Fibroblast of the aortic adventitia (primary cell): ENCODE results near the gene CCDC144A. TPM values are rescaled to one million over a fixed set of nuclear protein-coding genes. Genes with fewer than 3 reads are reported as not detected.
A peak's percentile ranks its signal among the peaks of the same experiment; 100 is the strongest.
"Not testable (repeated sequence)": the region's sequence is repeated elsewhere in the genome, so short reads cannot be mapped to it uniquely, and the experiment has no call there.

ENCODE experiments used
- DNase-seq: peaks from one replicate; pipeline ENCODE4 v3.0.0-alpha.2; 2010; ENCODE audit warnings: low read depth
- H3K4me3 ChIP-seq: 2 replicates; pipeline ENCODE4 v1.5.1; 2011; ENCODE audit warnings: low read depth, mild to moderate bottlenecking, control low read depth, low read length, moderate library complexity
- total RNA-seq: library from RNA; depleted of rRNA; stranded (reverse); fragments of >200 nt; gene quantifications from 2 replicates; pipeline ENCODE4 v1.2.3, GENCODE V29; 2012; ENCODE audit warnings: low replicate concordance
- TF ChIP-seq, protein P1 (sequence below): IDR thresholded peaks from 2 replicates; pipeline ENCODE4 v1.5.1; 2011; ENCODE audit warnings: mild to moderate bottlenecking, low read length, control low read depth, inconsistent platforms; ENCODE audit not compliant: insufficient read depth

CCDC144A gene
- total RNA-seq, 1 donor, result 18.7 TPM

DNA sequence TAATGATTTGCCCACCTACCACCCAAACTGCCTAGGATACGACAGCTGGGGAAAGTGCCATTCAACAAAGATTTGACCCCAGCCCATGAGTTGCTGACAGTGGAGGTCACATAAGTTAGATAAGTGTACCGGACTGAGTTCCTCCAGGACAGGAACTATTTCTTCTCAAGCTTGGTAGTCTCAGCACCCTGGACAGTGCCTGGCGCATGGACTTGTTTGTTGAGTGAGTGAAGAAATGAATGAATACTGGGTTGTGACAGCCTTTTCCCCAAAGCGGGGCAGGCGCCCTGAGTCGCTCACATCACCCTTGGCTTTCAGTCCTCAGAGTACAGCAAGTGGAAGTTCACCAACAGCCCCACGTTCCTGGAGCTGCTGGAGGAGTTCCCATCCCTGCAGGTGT lies 122.1 kb downstream of the CCDC144A start:
- not testable (repeated sequence) for H3K4me3 ChIP-seq
- peak; percentile 20 for DNase-seq

DNA sequence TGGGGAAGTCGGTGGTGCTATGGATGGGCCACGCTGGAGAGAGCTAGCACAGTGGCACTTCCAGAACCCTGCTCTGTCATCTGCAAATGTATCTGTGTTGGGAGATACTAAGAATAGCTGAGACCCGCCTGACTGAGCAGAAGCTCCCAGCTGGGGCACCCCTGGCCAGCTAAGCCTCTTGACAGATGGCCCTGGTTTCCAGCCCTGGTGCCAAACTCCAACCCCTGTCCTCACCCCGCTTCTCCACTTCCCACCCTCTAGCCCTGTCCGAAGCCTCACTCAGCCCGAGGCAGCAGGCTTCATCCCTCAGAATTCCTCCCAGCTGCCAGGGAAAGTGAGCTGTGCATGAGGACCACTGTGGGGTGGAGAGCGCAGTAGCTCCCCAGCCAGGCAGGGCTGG lies 124.4 kb downstream of the CCDC144A start:
- TF ChIP-seq, protein P1, sequence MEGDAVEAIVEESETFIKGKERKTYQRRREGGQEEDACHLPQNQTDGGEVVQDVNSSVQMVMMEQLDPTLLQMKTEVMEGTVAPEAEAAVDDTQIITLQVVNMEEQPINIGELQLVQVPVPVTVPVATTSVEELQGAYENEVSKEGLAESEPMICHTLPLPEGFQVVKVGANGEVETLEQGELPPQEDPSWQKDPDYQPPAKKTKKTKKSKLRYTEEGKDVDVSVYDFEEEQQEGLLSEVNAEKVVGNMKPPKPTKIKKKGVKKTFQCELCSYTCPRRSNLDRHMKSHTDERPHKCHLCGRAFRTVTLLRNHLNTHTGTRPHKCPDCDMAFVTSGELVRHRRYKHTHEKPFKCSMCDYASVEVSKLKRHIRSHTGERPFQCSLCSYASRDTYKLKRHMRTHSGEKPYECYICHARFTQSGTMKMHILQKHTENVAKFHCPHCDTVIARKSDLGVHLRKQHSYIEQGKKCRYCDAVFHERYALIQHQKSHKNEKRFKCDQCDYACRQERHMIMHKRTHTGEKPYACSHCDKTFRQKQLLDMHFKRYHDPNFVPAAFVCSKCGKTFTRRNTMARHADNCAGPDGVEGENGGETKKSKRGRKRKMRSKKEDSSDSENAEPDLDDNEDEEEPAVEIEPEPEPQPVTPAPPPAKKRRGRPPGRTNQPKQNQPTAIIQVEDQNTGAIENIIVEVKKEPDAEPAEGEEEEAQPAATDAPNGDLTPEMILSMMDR, result no peak
- DNase-seq, result no peak
- no peak overlapping the region for H3K4me3 ChIP-seq

DNA sequence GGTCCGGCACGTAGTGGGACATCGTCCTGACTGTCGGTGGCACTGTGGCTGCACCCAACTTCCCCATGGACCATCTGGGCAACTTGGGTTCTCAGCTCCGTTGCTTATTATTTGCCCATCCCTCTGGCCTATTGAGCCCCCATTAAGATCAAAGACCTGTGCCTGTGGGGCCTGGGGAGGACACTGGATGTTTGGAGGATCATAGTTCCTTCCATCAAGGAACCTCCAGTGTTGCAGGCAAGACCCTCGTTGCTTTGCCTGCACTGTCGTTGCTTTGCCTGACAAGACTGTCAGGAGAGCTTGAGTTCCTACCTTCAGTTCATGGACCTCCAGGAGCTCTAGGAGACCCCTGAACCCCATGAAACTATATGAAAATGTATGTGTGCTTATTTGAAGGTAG lies 127.2 kb downstream of the CCDC144A start:
- no peak overlapping the region for H3K4me3 ChIP-seq
- TF ChIP-seq, protein P1, result no peak
- no peak for DNase-seq

DNA sequence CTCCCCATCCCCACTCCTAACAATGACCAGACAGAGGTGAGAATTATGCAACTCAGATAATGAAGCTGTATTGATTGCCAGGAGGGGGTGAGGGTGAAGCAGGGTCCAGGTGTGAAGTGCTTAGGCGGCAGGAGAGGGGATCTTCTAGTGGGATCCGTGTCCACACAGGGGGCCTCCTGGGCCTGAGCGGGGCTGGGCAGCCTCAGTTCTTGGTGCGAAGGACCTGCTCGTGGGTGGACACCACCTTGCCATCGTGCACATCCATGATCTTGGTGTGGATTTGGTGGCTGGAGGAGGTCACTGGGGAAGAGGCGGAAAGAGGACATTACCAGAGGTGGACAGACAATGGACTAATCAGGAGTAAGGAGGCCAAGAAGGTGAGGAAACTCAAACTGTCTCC lies 127.9 kb downstream of the CCDC144A start:
- DNase-seq, H3K4me3 ChIP-seq: not testable (repeated sequence)

DNA sequence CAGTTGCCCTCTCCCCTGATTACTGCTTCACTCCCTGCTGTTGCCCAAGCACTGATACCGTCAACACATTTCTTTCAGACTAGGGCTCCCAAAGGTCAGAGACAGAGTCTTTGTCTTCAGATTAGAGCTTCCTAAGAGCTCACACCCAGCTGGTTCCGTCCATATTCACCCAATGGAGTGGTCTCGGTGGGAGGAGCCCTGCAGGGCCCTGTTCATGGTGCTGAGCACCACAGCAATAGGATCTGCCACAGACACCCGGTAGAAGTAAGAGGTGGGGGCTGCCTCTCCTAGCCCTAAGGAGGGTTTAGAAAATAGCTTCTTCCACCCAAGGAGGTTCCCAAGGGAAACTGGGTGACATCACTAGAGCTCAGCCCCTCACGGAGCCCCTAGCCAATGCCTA lies 128.3 kb downstream of the CCDC144A start:
- DNase-seq, result no peak

DNA sequence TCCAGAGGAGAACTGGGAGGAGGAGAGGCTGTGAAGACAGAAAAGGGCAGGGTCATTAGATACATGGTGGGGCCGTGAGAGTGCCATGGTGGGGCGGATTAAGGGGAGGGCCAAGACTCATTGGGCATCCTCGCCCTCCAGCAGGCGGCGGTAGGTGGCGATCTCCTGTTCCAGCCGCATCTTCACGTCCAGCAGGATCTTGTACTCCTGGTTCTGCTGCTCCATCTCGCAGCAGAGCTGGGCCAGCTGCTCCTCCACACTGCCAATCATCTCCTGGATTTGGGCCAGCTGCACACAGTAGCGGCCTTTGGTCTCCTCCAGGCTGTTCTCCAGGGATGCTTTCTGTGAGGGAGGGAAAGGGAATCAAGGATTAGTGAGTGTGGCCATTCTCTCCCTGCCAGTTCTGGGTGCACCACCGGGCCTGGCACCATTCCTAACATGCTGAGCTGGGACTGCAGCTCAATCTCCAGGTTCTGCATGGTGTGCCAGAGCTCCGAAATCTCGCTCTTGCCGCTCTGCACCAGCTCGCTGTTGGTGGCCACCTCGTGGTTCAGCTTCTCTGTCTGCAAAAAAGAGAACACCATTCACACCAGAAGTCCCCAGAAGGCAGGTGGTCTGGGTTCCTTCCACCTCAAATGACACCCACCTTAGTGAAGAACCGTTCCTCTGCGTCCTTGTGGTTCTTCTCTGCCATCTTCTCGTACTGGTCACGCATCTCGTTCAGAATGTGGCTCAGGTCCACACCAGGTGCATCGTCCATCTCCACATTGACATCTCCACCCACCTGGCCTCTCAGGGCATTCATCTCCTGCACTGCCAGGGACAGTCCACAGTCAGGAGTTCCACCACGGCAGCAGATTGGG lies 129.0 kb downstream of the CCDC144A start:
- no peak overlapping the region for H3K4me3 ChIP-seq
- no peak for DNase-seq
- TF ChIP-seq, protein P1, result no peak

More for the DNA sequence above, 128.3 kb downstream of the CCDC144A start:
- H3K4me3 ChIP-seq, result no peak overlapping the region
- TF ChIP-seq, protein P1, result no peak

DNA sequence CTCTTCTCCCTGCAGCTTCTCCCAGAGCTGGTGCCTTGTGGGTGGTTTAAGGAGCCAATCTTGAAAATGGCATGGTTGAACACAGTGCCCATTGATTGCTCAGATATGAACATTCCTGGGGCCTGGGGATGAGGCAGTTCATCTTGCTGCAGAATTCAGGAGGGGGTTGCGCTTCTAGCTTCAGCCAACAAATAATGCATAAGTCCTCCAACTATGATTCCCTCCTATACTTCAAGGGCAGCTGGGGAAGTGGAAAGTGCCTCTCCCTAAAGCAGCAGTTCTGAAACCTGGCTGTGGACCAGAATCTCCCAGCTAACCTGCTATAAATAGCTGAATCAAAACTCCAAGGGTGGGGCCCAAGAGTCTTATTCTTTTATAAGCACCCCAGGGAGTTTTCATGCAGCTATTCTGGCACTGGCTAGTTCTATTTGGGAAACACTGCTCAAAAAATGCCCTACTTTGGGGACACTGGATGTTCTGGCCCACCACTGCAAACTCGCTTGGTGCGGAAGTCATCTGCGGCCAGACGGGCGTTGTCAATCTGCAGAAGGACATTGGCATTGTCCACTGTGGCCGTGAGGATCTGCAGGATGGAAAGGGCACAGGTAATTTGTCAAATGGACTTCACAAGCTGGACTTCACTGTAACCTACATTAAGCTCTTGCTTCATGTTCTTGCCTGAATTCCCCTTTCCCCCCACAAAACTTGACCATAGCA lies 130.3 kb downstream of the CCDC144A start:
- DNase-seq, result peak; percentile 20
- TF ChIP-seq, protein P1, result no peak
- no peak overlapping the region for H3K4me3 ChIP-seq
